OCI-M2 (cell line): ENCODE results near the gene COMMD3.

ENCODE experiments used
- DNase-seq: peaks from one replicate; lab custom pipeline; 2025; ENCODE audit not compliant: unreplicated experiment; lab: John Stamatoyannopoulos, UW

COMMD3 gene

GRCh38 chr10:22365644-22366434, 49.7 kb downstream of the COMMD3 start:
- DNase-seq = no peak

- DNase-seq = no peak
These were observed 50.2 kb downstream of the COMMD3 start for GRCh38 chr10:22366435-22366703.

GRCh38 chr10:22366771-22367170, 50.6 kb downstream of the COMMD3 start:
- no peak for DNase-seq

GRCh38 chr10:22367471-22367870, 51.3 kb downstream of the COMMD3 start:
- DNase-seq = no peak

- DNase-seq = no peak
These were observed 52.2 kb downstream of the COMMD3 start for GRCh38 chr10:22368402-22368801.

- DNase-seq = no peak
These were observed 52.8 kb downstream of the COMMD3 start for GRCh38 chr10:22368981-22369380.

- DNase-seq = no peak
These were observed 53.4 kb downstream of the COMMD3 start for GRCh38 chr10:22369434-22370072.
